ENCODE measurements around the gene SURF2.

- TF ChIP-seq SRF (IDR thresholded peaks at IDR 0.05; ENCODE audit: low read depth) = no peak
- no peak for TF ChIP-seq JUND (IDR thresholded peaks at IDR 0.05)
- no peak for TF ChIP-seq POLR2AphosphoS5 (IDR thresholded peaks at IDR 0.05; ENCODE audit: low read depth, low read length)
- no peak for TF ChIP-seq REST (IDR thresholded peaks at IDR 0.05; ENCODE audit: low read depth)
- no peak for TF ChIP-seq EZH2 (IDR thresholded peaks at IDR 0.05)
- TF ChIP-seq CTCF (IDR thresholded peaks at IDR 0.05 in 2 of 3, conservative IDR thresholded peaks at IDR 0.05 in 1 of 3; ENCODE audit: borderline replicate concordance in 1 of 3, insufficient read depth in 1 of 3, low read depth in 2 of 3, low read length in 2 of 3) = peak; percentile 24 to 43 (median 42); a peak in 4 of 6 replicates
- peak; percentile 58 for TF ChIP-seq RAD21 (IDR thresholded peaks at IDR 0.05; ENCODE audit: low read depth)
- no peak for TF ChIP-seq YY1 (IDR thresholded peaks at IDR 0.05; ENCODE audit: extremely low read depth, insufficient replicate concordance, low read depth, low read length)
- TF ChIP-seq SP1 (IDR thresholded peaks at IDR 0.05; ENCODE audit: low read depth) = no peak
- no peak for TF ChIP-seq ELF1 (IDR thresholded peaks at IDR 0.05; ENCODE audit: borderline replicate concordance, low read depth)
- TF ChIP-seq POLR2A (IDR thresholded peaks at IDR 0.05; ENCODE audit: borderline replicate concordance, extremely low read depth, insufficient read depth, insufficient read length) = no peak
- TF ChIP-seq SIN3A (IDR thresholded peaks at IDR 0.05; ENCODE audit: low read depth) = no peak
Measured at GRCh38 chr9:133359399-133360175, 3.2 kb downstream of the SURF2 start.
